ENCODE data around the gene GAS1.

GAS1 gene

DNA sequence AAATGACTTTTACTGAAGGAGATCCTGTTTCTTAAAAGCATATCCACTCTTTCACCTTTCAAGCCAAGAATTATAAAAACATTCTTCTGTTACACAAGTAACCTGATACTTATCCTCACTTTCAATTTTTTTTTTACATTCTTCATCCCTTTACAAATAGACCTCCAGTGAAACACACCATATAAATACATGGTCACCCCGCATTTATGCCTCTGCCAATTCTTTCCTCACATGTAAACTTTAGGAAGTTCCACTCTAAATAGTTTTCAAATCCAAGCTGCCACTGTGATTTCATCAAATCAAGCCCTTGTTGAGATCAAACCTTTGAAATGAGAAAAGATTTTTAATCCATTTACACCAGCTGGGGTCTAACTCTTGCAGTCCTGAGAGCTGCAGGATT is 40.0 kb downstream of the GAS1 start:
- TF ChIP-seq, protein P1, sequence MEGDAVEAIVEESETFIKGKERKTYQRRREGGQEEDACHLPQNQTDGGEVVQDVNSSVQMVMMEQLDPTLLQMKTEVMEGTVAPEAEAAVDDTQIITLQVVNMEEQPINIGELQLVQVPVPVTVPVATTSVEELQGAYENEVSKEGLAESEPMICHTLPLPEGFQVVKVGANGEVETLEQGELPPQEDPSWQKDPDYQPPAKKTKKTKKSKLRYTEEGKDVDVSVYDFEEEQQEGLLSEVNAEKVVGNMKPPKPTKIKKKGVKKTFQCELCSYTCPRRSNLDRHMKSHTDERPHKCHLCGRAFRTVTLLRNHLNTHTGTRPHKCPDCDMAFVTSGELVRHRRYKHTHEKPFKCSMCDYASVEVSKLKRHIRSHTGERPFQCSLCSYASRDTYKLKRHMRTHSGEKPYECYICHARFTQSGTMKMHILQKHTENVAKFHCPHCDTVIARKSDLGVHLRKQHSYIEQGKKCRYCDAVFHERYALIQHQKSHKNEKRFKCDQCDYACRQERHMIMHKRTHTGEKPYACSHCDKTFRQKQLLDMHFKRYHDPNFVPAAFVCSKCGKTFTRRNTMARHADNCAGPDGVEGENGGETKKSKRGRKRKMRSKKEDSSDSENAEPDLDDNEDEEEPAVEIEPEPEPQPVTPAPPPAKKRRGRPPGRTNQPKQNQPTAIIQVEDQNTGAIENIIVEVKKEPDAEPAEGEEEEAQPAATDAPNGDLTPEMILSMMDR (IDR thresholded peaks at IDR 0.05; ENCODE audit: low read length): no peak
- no peak for TF ChIP-seq EZH2 (optimal IDR thresholded peaks at IDR 0.05; ENCODE audit: low read depth, low read length)
- no peak for TF ChIP-seq EZH2phosphoT487 (IDR thresholded peaks at IDR 0.05; ENCODE audit: low read length)
- Histone ChIP-seq H3K9ac (ENCODE audit: low read length) (no peak overlapping the region), H3K4me2 (ENCODE audit: low read depth, low read length) (no peak overlapping the region), H2AFZ (ENCODE audit: low read length) (no peak overlapping the region), H3K9me3 (replicated peaks; ENCODE audit: insufficient read depth, low read length) (no peaks in the 10 kb centered on the region), H3F3A (ENCODE audit: insufficient read depth, low read length) (no peaks in the 10 kb centered on the region), H3K27ac (ENCODE audit: low read length) (no peak overlapping the region), H3K4me3 (ENCODE audit: low read length) (no peak overlapping the region), H3K79me2 (ENCODE audit: low read length) (no peaks in the 10 kb centered on the region), H4K20me1 (ENCODE audit: insufficient read depth, low read length) (no peaks in the 10 kb centered on the region), H3K4me1 (ENCODE audit: low read length) (no peaks in the 10 kb centered on the region), H3K36me3 (replicated peaks; ENCODE audit: insufficient read depth, low read length) (no peaks in the 10 kb centered on the region), H3K27me3 (replicated peaks; ENCODE audit: insufficient read depth, low read length) (no peaks in the 10 kb centered on the region), H3K9me2 (replicated peaks; ENCODE audit: insufficient read depth, low read length) (no peaks in the 10 kb centered on the region)
- DNase-seq: no peak

DNA sequence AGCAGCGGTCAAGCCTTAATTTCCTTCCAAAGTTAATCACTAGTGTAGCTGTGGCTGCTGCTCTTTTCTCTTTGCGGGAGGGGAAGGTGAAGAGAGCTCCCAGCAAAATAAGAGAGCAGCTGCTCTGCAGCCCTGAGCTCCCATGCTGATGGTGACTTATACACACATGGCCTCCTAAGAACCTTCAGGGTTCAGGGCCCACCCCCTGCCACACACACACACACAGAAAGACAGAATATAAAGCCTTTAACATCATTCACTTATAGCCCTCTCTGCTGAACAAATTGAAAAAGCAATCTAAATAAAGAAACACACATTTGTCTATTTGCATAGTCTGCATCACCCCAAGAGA is 43.6 kb downstream of the GAS1 start:
- Histone ChIP-seq H3K4me2 (ENCODE audit: low read depth, low read length) (no peak overlapping the region), H3K9ac (ENCODE audit: low read length) (no peak overlapping the region), H3K27me3 (replicated peaks; ENCODE audit: insufficient read depth, low read length) (no peaks in the 10 kb centered on the region), H3K27ac (ENCODE audit: low read length) (no peak overlapping the region), H3K4me3 (ENCODE audit: low read length) (no peak overlapping the region), H4K20me1 (ENCODE audit: insufficient read depth, low read length) (no peaks in the 10 kb centered on the region), H3K9me3 (replicated peaks; ENCODE audit: insufficient read depth, low read length) (no peaks in the 10 kb centered on the region), H3K9me2 (replicated peaks; ENCODE audit: insufficient read depth, low read length) (no peaks in the 10 kb centered on the region), H3K4me1 (ENCODE audit: low read length) (no peaks in the 10 kb centered on the region), H3F3A (ENCODE audit: insufficient read depth, low read length) (no peaks in the 10 kb centered on the region), H3K79me2 (ENCODE audit: low read length) (no peaks in the 10 kb centered on the region), H2AFZ (ENCODE audit: low read length) (no peak overlapping the region), H3K36me3 (replicated peaks; ENCODE audit: insufficient read depth, low read length) (no peaks in the 10 kb centered on the region)
- TF ChIP-seq, protein P1 (IDR thresholded peaks at IDR 0.05; ENCODE audit: low read length): no peak
- TF ChIP-seq EZH2phosphoT487 (IDR thresholded peaks at IDR 0.05; ENCODE audit: low read length) (no peak), EZH2 (optimal IDR thresholded peaks at IDR 0.05; ENCODE audit: low read depth, low read length) (no peak)
- DNase-seq: no peak

DNA sequence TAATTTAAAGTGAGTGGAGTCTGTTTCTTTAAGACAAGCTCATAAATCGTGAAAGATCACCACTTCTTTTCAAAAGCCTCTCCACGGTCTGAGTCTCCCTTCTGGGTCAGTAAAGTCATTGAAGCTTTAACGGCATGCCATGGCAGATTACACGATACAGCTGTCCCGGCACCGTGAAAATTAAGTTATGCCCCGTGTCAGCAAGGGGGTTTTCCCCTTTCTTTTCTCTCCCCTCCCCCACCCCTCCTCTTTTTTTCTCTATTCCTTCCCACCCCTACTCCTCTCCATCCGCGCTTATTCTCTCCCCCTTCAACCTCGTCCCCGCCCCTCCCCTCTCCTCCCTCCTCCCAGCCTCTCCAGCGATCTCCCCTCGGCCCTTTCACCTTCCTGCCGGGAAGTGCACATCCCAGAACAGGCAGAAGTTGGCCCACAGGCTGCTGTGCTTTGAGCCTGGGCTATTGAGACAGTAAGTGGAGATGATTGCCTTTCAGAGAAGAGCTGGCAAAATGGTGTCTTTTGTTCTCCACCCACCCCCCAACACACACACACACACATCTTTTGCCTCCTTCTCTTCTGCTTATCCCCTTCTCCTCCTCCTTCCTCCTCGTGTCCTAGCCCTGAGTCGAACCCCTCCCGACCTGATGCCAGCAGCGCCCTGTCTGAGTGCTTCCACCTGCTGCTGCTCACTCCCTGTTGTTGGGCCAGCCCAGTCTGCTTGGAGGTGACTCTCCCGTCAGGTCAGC is 44.1 kb downstream of the GAS1 start:
- no peak overlapping the region for H3K4me2 ChIP-seq (ENCODE audit: low read depth, low read length)
- no peaks in the 10 kb centered on the region for H3K9me2 ChIP-seq (replicated peaks; ENCODE audit: insufficient read depth, low read length)
- no peaks in the 10 kb centered on the region for H3K9me3 ChIP-seq (replicated peaks; ENCODE audit: insufficient read depth, low read length)
- no peaks in the 10 kb centered on the region for H4K20me1 ChIP-seq (ENCODE audit: insufficient read depth, low read length)
- H3K4me1 ChIP-seq (ENCODE audit: low read length): no peaks in the 10 kb centered on the region
- no peaks in the 10 kb centered on the region for H3K27me3 ChIP-seq (replicated peaks; ENCODE audit: insufficient read depth, low read length)
- no peak overlapping the region for H3K9ac ChIP-seq (ENCODE audit: low read length)
- H3F3A ChIP-seq (ENCODE audit: insufficient read depth, low read length): no peaks in the 10 kb centered on the region
- TF ChIP-seq, protein P1 (IDR thresholded peaks at IDR 0.05; ENCODE audit: low read length): no peak
- no peak for TF ChIP-seq EZH2phosphoT487 (IDR thresholded peaks at IDR 0.05; ENCODE audit: low read length)
- no peak for TF ChIP-seq EZH2 (optimal IDR thresholded peaks at IDR 0.05; ENCODE audit: low read depth, low read length)
- no peaks in the 10 kb centered on the region for H3K36me3 ChIP-seq (replicated peaks; ENCODE audit: insufficient read depth, low read length)
- no peaks in the 10 kb centered on the region for H3K79me2 ChIP-seq (ENCODE audit: low read length)
- no peak overlapping the region for H3K4me3 ChIP-seq (ENCODE audit: low read length)
- no peak overlapping the region for H2AFZ ChIP-seq (ENCODE audit: low read length)
- no peak overlapping the region for H3K27ac ChIP-seq (ENCODE audit: low read length)
- DNase-seq: no peak

All from MM.1S (cell line).